Activated CD4-positive, alpha-beta T cell treated with anti-CD3 and anti-CD28 coated beads for 4 hours (primary cell): ENCODE data around the gene GBA2.

ENCODE experiments used
- DNase-seq, 2 donors: peaks; one replicate each; pipeline ENCODE4 v3.0.0-alpha.2; 2020

GBA2 gene

GRCh38 chr9:35689542-35690293 lies 59.3 kb downstream of the GBA2 start, which contains the start of gene TPM2:
TPM2 (minus strand) TSS chr9:35689925; CDS start chr9:35689817, 108 bp downstream.
- DNase-seq, result no peak

- no peak for DNase-seq
These were observed 60.2 kb downstream of the GBA2 start for GRCh38 chr9:35688558-35689541.

GRCh38 chr9:35687972-35688557 lies 61.0 kb downstream of the GBA2 start:
- no peak for DNase-seq

GRCh38 chr9:35687306-35687705 lies 61.7 kb downstream of the GBA2 start:
- DNase-seq, result no peak
